ENCODE measurements around the gene KRTAP3-1.

DNA sequence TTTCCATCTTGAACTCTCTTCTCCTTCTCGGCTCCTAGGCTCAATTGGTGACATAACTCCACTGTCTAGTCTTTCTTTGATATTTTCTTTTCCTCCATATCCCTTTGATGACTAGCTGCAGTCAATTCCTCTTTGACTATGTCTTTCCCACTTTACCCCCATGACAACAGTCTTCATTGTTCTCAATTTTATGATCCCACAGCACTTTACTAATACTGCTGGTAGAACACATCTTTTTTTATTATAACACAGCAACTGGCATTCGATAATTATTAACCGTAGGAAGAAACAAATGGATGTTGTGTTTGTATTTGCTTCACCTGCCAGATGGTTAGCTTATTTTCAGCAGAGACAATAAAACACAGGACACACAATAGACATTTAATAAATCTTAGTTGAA, 16.3 kb downstream of the KRTAP3-1 start:
- TF ChIP-seq GATA3 (IDR thresholded peaks at IDR 0.05; ENCODE audit: low read depth, low read length) (no peak), GATA2 (IDR thresholded peaks at IDR 0.05; ENCODE audit: low read depth, low read length) (no peak)
